ENCODE results near the gene CST8. TPM values are rescaled to one million over a fixed set of nuclear protein-coding genes. Genes with fewer than 3 reads are reported as not detected.

The CST8 gene
- total RNA-seq, 1 donor from 2014 or later: not detected

GRCh38 chr20:23492292-23492691 is 1.4 kb downstream of the CST8 start:
- no peak overlapping the region for H3K27ac ChIP-seq
- H3K36me3 ChIP-seq: no peaks in the 10 kb centered on the region
- H3K4me1 ChIP-seq: no peaks in the 10 kb centered on the region
- H3K4me3 ChIP-seq: no peak overlapping the region
- no peaks in the 10 kb centered on the region for H3K27me3 ChIP-seq
- no peaks in the 10 kb centered on the region for H3K9me3 ChIP-seq
- DNase-seq (no peak), ATAC-seq (peak; percentile 35)
- intact Hi-C loops (cut with DNase I): no loop called here
- TF ChIP-seq CTCF (IDR thresholded peaks at IDR 0.05): no peak

- no peak for ATAC-seq
- no peak for DNase-seq
- H3K9me3 ChIP-seq: no peaks in the 10 kb centered on the region
- no peaks in the 10 kb centered on the region for H3K4me1 ChIP-seq
- no peaks in the 10 kb centered on the region for H3K36me3 ChIP-seq
- H3K27ac ChIP-seq: no peak overlapping the region
- intact Hi-C loops (cut with DNase I): no loop called here
- no peak for TF ChIP-seq CTCF (IDR thresholded peaks at IDR 0.05)
- H3K27me3 ChIP-seq: no peaks in the 10 kb centered on the region
- no peak overlapping the region for H3K4me3 ChIP-seq
These were observed 2.4 kb downstream of the CST8 start for GRCh38 chr20:23493172-23493772.

GRCh38 chr20:23497536-23497935 is 6.6 kb downstream of the CST8 start:
- no peak for DNase-seq
- intact Hi-C loops (cut with DNase I): no loop called here
- no peaks in the 10 kb centered on the region for H3K4me1 ChIP-seq
- ATAC-seq: no peak
- no peak overlapping the region for H3K27ac ChIP-seq
- no peaks in the 10 kb centered on the region for H3K27me3 ChIP-seq
- no peak for TF ChIP-seq CTCF (IDR thresholded peaks at IDR 0.05)
- H3K36me3 ChIP-seq: no peaks in the 10 kb centered on the region
- H3K4me3 ChIP-seq: no peak overlapping the region
- no peaks in the 10 kb centered on the region for H3K9me3 ChIP-seq

GRCh38 chr20:23501926-23502325 is 11.0 kb downstream of the CST8 start:
- no peaks in the 10 kb centered on the region for H3K27me3 ChIP-seq
- H3K9me3 ChIP-seq: no peaks in the 10 kb centered on the region
- H3K4me1 ChIP-seq: no peaks in the 10 kb centered on the region
- no peaks in the 10 kb centered on the region for H3K36me3 ChIP-seq
- DNase-seq (no peak), ATAC-seq (no peak)
- intact Hi-C loops (cut with DNase I): no loop called here
- no peak overlapping the region for H3K4me3 ChIP-seq
- no peak overlapping the region for H3K27ac ChIP-seq
- no peak for TF ChIP-seq CTCF (IDR thresholded peaks at IDR 0.05)

GRCh38 chr20:23503649-23504048 is 12.7 kb downstream of the CST8 start:
- no peak for TF ChIP-seq CTCF (IDR thresholded peaks at IDR 0.05)
- Histone ChIP-seq H3K36me3 (no peaks in the 10 kb centered on the region), H3K27ac (no peak overlapping the region), H3K4me1 (no peaks in the 10 kb centered on the region), H3K4me3 (no peak overlapping the region), H3K9me3 (no peaks in the 10 kb centered on the region), H3K27me3 (no peaks in the 10 kb centered on the region)
- ATAC-seq (no peak), DNase-seq (no peak)
- intact Hi-C loops (cut with DNase I): no loop called here

GRCh38 chr20:23507346-23507745 is 16.4 kb downstream of the CST8 start:
- ATAC-seq (no peak), DNase-seq (no peak)
- H3K27me3 ChIP-seq: no peaks in the 10 kb centered on the region
- TF ChIP-seq CTCF (IDR thresholded peaks at IDR 0.05): no peak
- no peaks in the 10 kb centered on the region for H3K9me3 ChIP-seq
- no peak overlapping the region for H3K4me3 ChIP-seq
- H3K27ac ChIP-seq: no peak overlapping the region
- no peaks in the 10 kb centered on the region for H3K36me3 ChIP-seq
- intact Hi-C loops (cut with DNase I): no loop called here
- no peaks in the 10 kb centered on the region for H3K4me1 ChIP-seq
